NCI-H146 treated with DMSO at 0.1 percent for 48 hours (cell line): Measurements from ENCODE around the gene SYNJ1.

Experiments
- DNase-seq: peaks from one replicate; lab custom pipeline; 2025; ENCODE audit not compliant: unreplicated experiment; lab: John Stamatoyannopoulos, UW

SYNJ1 gene

DNA sequence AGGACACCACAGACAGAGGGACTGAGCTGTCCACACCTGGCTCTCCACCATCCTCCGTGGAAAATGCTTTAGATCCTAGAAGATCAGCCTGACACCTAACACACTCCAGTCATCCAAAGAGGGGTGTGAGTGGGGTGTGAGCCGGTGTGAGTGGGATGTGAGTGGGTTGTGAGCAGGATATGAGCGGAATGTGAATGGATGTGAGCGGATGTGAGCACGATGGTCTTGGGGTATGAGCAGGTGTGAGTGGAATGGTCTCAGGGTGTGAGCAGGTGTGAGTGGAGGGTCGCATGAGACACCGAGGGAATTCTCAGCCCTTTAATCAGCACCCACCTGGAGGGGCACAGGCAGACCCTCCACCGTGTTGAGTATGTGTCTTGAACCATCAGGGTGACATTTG is 143.3 kb downstream of the SYNJ1 start:
- DNase-seq: no peak

DNA sequence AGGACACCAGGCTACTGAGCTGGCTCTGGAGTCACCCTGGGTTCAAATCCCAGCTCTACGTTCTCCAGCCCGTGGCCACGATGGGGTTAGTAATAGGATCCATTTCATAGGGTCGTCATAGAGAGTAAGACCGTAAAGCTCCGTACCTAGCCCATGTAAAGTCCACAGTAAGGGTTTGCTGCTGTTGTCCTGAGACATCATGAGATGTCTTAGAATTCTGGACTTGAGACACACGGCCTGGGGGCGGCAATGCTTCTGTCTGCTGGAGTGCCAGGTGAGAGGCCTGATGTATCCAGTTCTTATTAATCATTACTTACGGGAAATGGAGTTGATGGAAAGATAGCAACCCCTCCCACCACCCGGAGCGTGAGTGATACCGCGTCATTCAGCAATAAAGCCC is 146.1 kb downstream of the SYNJ1 start:
- DNase-seq: no peak

DNA sequence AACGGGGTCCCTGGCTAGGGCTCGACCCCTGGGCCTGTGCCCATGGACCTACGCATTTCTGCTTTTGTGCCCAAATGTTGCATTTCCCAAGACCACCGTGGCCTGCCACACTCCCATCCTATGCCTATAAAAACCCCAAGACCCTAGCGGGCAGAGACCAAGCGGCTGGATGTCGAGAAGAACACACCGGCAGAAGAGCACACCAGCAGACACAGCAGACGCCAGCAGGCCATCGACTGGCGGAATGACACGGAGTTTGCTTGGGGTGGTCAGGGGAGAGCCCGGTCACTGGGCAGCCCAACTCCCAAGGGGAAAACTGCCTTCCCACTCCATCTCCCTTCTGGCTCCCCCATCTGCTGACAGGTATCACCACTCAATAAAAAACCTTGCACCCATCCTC is 146.9 kb downstream of the SYNJ1 start:
- DNase-seq: no peak
